Spleen (tissue), 11 donors: ENCODE measurements around the gene CYB561D1. TPM values are rescaled to one million over a fixed set of nuclear protein-coding genes. Genes with fewer than 3 reads are reported as not detected.

Experiments
- DNase-seq: peaks from one replicate; pipeline ENCODE4 v3.0.0-alpha.2; 2020
- H3K27ac ChIP-seq, 8 donors: fragments of 200-600 bp; sonication (generic) in 7 of 8; 1 replicate in 4 of 8; 2 replicates in 4 of 8; pipeline versions ENCODE4 v1.5.0 to v1.8.0; 2016 to 2021; ENCODE audit warnings: inconsistent platforms in 4 of 8, mild to moderate bottlenecking in 4 of 8, moderate library complexity in 1 of 8
- H3K27me3 ChIP-seq, 7 donors: fragments of 200-600 bp; sonication (generic) in 6 of 7; replicated peaks in 1 of 7; 1 replicate in 4 of 7; 2 replicates in 3 of 7; pipeline versions ENCODE4 v1.5.0 to v1.8.0; 2016 to 2021; ENCODE audit warnings: inconsistent platforms in 3 of 7, mild to moderate bottlenecking in 1 of 7
- H3K36me3 ChIP-seq, 6 donors: fragments of 200-600 bp; sonication (generic) in 5 of 6; 1 replicate in 4 of 6; 2 replicates in 2 of 6; pipeline versions ENCODE4 v1.5.0 to v1.8.0; 2016 to 2021; ENCODE audit warnings: inconsistent platforms in 2 of 6
- H3K4me1 ChIP-seq, 6 donors: fragments of 200-600 bp; sonication (generic) in 5 of 6; 1 replicate in 3 of 6; 2 replicates in 3 of 6; pipeline versions ENCODE4 v1.5.0 to v1.8.0; 2016 to 2021; ENCODE audit warnings: inconsistent platforms in 3 of 6
- H3K4me3 ChIP-seq, 8 donors: fragments of 200-600 bp; sonication (generic) in 7 of 8; 1 replicate in 4 of 8; 2 replicates in 4 of 8; pipeline versions ENCODE4 v1.5.0 to v1.8.0; 2016 to 2021; ENCODE audit warnings: inconsistent platforms in 4 of 8, mild to moderate bottlenecking in 4 of 8, moderate library complexity in 2 of 8
- H3K9me3 ChIP-seq, 8 donors: fragments of 200-600 bp; sonication (generic) in 7 of 8; 1 replicate in 4 of 8; 2 replicates in 4 of 8; pipeline versions ENCODE4 v1.5.0 to v1.8.0; 2016 to 2021; ENCODE audit warnings: inconsistent platforms in 4 of 8
- POLR2A ChIP-seq, 3 donors: fragments of 450-650 bp; IDR thresholded peaks; one replicate each; pipeline ENCODE4 v1.5.1; 2017; ENCODE audit warnings: antibody characterized with exemption in 3 of 3, mild to moderate bottlenecking in 1 of 3
- POLR2AphosphoS5 ChIP-seq, 3 donors: sonication (generic); formaldehyde crosslinking; IDR thresholded peaks; one replicate each; pipeline ENCODE4 v1.5.1; 2017; ENCODE audit warnings: antibody characterized with exemption in 3 of 3
- WGBS, 5 donors: extraction: QIAGEN DNeasy Blood & Tissue Kit in 3 of 5; methylation state at CpG; one replicate each; pipeline versions ENCODE4 v1.1.5 to v1.1.7; 2013 to 2018; 5-methylcytosine and 5-hydroxymethylcytosine counted together
- intact Hi-C: fragments of 100-400 bp; cut with DNase I; formaldehyde crosslinking; loops from one replicate; pipeline ENCODE4 v1.15.0; 2023; ENCODE audit warnings: low total_unique reads
- polyA plus RNA-seq, 3 donors: library from polyadenylated mRNA; stranded (reverse); fragments of 200-250 nt; gene quantifications; one replicate each; pipeline ENCODE4 v1.2.1, GENCODE V29; 2013
- total RNA-seq, 7 donors: library from RNA; depleted of rRNA in 3 of 7; stranded (reverse); fragments of >200 nt in 3 of 7; fragmentation: NEBNext Ultra II Directional in 4 of 7; extraction: Animal tissue kit (Norgen Biotek cat#: 25700) in 4 of 7; gene quantifications; one replicate each; pipeline versions ENCODE4 v1.1.0 to v1.2.1, GENCODE V29; 2016 to 2021
- TF ChIP-seq, protein P1 (sequence below), 11 experiments: fragments of 200-600 bp in 7 of 11; fragments of 450-650 bp in 4 of 11; sonication (generic) in 4 of 11; IDR thresholded peaks in 8 of 11; conservative IDR thresholded peaks in 3 of 11; 1 replicate in 7 of 11; 2 replicates in 4 of 11; pipeline versions ENCODE4 v1.4.0 to v1.8.0; 2016 to 2021; ENCODE audit warnings: antibody characterized with exemption in 11 of 11, inconsistent platforms in 4 of 11, mild to moderate bottlenecking in 1 of 11
- donor health status: healthy with polysubstance abuse.
- donor health status: DM: no; HTN: no; CAD: no; lungs with moderate emphysema.
- donor health status: DM: no; HTN: no; CAD: no.
- donor health status: Bipolar disorder and iron deficiency.
- donor health status: healthy.
- donor health status: DM: no; HTN: no; CAD: no.
- donor health status: DM: yes; HTN: yes; CAD: no.

The CYB561D1 gene
- total and polyA plus RNA-seq, 10 donors = 4.5 to 17.6 (median 11.9) TPM

DNA sequence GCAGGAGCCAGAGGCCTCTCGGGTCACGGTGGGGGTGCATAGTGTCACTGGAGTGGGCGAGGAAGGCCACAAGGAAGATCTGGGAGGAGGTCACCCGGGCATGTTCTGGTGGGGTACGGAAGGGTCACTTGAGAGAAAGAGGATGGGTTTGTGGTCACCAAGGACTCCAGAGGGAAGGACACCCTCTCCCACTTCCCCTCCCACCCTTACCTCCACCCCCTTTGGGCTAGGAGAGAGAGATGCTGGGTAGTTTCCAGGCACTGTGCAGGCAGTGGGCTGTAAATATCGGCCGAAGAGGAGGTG, 14.9 kb downstream of the CYB561D1 start:
- TF ChIP-seq POLR2AphosphoS5 (IDR thresholded peaks at IDR 0.05) (no peak), POLR2A (IDR thresholded peaks at IDR 0.05) (no peak)
- TF ChIP-seq, protein P1, sequence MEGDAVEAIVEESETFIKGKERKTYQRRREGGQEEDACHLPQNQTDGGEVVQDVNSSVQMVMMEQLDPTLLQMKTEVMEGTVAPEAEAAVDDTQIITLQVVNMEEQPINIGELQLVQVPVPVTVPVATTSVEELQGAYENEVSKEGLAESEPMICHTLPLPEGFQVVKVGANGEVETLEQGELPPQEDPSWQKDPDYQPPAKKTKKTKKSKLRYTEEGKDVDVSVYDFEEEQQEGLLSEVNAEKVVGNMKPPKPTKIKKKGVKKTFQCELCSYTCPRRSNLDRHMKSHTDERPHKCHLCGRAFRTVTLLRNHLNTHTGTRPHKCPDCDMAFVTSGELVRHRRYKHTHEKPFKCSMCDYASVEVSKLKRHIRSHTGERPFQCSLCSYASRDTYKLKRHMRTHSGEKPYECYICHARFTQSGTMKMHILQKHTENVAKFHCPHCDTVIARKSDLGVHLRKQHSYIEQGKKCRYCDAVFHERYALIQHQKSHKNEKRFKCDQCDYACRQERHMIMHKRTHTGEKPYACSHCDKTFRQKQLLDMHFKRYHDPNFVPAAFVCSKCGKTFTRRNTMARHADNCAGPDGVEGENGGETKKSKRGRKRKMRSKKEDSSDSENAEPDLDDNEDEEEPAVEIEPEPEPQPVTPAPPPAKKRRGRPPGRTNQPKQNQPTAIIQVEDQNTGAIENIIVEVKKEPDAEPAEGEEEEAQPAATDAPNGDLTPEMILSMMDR (IDR thresholded peaks at IDR 0.05 in 8 of 11, conservative IDR thresholded peaks at IDR 0.05 in 3 of 11) = no peak
- Histone ChIP-seq H3K27me3 (peaks cover 0 to 19% (median 0%) of the 10 kb centered on the region in 7 donors), H3K4me1 (peaks cover 7 to 36% (median 22%) of the 10 kb centered on the region in 6 donors), H3K27ac (peak overlapping the region in 3 of 8 donors; percentile 55 to 73 (median 64)), H3K36me3 (no peaks in the 10 kb centered on the region), H3K9me3 (no peaks in the 10 kb centered on the region), H3K4me3 (peak overlapping the region; percentile 59 to 90 (median 72))
- no peak for DNase-seq
- intact Hi-C loops = no loop called here
- 59 to 80% (median 65%) methylated on average over 7 of the region's 7 CpGs for WGBS, 5 donors

- H3K36me3 ChIP-seq = no peaks in the 10 kb centered on the region
- TF ChIP-seq, protein P1 (IDR thresholded peaks at IDR 0.05 in 8 of 11, conservative IDR thresholded peaks at IDR 0.05 in 3 of 11) = no peak
- TF ChIP-seq POLR2AphosphoS5 (IDR thresholded peaks at IDR 0.05) = peak in 2 of 3 donors; percentile 31 to 46
- H3K4me1 ChIP-seq = peaks cover 7 to 30% (median 19%) of the 10 kb centered on the region in 6 donors
- 1 to 9% (median 1%) methylated on average over 23 to 100 of the region's 100 CpGs for WGBS, 5 donors
- H3K27ac ChIP-seq = peak within 1 kb of the TSS in 5 of 8 donors; percentile 43 to 73 (median 60)
- peak; percentile 90 for DNase-seq
- H3K27me3 ChIP-seq = peaks cover 0 to 19% (median 0%) of the 10 kb centered on the region in 7 donors
- H3K4me3 ChIP-seq = peak within 1 kb of the TSS; percentile 59 to 90 (median 72)
- intact Hi-C loops = no loop called here
- H3K9me3 ChIP-seq = no peaks in the 10 kb centered on the region
Measured at GRCh38 chr1:109509176-109510134, 15.6 kb downstream of the CYB561D1 start, which contains the start of gene AMIGO1. Gene AMIGO1, minus strand, starts transcription at chr1:109509727. Its CDS starts 815 bp downstream, at chr1:109508912.

GRCh38 chr1:109513110-109513710, 19.3 kb downstream of the CYB561D1 start:
- H3K27me3 ChIP-seq = peaks cover 0 to 19% (median 0%) of the 10 kb centered on the region in 7 donors
- 80 to 93% (median 86%) methylated on average over 2 of the region's 2 CpGs for WGBS, 5 donors
- peaks cover 7 to 25% (median 18%) of the 10 kb centered on the region in 6 donors for H3K4me1 ChIP-seq
- H3K36me3 ChIP-seq = no peaks in the 10 kb centered on the region
- TF ChIP-seq POLR2AphosphoS5 (IDR thresholded peaks at IDR 0.05) = no peak
- H3K9me3 ChIP-seq = no peaks in the 10 kb centered on the region
- H3K27ac ChIP-seq = no peak overlapping the region
- no peak for DNase-seq
- H3K4me3 ChIP-seq = no peak overlapping the region
- intact Hi-C loops = no loop called here

DNA sequence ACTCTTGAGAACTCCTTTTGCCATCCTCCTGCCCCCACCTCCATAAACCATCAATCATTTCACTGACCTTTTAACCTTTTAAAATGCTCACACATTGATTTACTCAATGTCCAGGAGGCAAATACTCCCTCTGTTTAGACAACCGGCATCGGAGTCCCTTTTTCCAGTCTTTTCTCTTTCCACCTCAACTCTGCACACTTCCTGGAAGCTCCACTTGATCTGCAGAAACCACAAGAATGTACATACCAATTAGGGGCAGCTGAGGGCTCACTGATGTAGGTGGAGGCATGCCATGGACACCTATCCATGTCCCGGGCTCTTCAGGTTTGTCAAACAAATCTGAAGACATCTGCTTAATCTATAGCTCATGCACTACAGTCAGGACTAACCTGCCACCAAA, 21.0 kb downstream of the CYB561D1 start:
- TF ChIP-seq POLR2AphosphoS5 (IDR thresholded peaks at IDR 0.05) = no peak
- TF ChIP-seq, protein P1 (IDR thresholded peaks at IDR 0.05 in 8 of 11, conservative IDR thresholded peaks at IDR 0.05 in 3 of 11) = no peak
- no peak for TF ChIP-seq POLR2A (IDR thresholded peaks at IDR 0.05)
- Histone ChIP-seq H3K4me3 (no peak overlapping the region), H3K4me1 (peaks cover 0 to 10% (median 6%) of the 10 kb centered on the region in 6 donors), H3K27me3 (peaks cover 0 to 6% (median 0%) of the 10 kb centered on the region in 7 donors), H3K27ac (no peak overlapping the region), H3K36me3 (no peaks in the 10 kb centered on the region), H3K9me3 (no peaks in the 10 kb centered on the region)
- no peak for DNase-seq
- intact Hi-C loops = no loop called here
- WGBS, 5 donors = 77 to 89% (median 83%) methylated on average over 3 of the region's 3 CpGs
